ENCODE measurements around the gene SFMBT2.

Gene SFMBT2

DNA sequence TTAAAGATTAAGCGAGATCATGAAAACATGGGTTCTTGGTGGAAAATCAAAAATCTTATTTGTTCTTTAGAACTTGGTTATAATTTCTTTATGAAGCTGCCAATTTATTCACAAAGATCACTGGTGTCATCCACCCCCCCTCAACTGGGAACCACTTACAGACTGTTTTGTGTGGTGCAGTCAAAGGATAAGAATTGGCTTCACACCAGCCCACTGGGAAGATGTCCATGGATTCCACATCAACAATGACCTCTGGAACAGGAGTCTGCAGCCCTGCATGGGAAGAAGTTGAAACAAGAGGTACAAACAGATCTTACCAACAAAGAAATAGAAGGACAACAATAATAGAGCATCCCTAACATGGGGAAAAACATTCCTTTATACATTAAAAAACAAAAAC lies 205.2 kb downstream of the SFMBT2 start:
- Histone ChIP-seq H3K36me3 (ENCODE audit: insufficient read depth) (0 out of 2 replicates have a peak, but pooled peaks cover 11% of the 10 kb centered on the region), H4K20me1 (ENCODE audit: insufficient read depth) (no peaks in the 10 kb centered on the region)
- TF ChIP-seq, protein P1, sequence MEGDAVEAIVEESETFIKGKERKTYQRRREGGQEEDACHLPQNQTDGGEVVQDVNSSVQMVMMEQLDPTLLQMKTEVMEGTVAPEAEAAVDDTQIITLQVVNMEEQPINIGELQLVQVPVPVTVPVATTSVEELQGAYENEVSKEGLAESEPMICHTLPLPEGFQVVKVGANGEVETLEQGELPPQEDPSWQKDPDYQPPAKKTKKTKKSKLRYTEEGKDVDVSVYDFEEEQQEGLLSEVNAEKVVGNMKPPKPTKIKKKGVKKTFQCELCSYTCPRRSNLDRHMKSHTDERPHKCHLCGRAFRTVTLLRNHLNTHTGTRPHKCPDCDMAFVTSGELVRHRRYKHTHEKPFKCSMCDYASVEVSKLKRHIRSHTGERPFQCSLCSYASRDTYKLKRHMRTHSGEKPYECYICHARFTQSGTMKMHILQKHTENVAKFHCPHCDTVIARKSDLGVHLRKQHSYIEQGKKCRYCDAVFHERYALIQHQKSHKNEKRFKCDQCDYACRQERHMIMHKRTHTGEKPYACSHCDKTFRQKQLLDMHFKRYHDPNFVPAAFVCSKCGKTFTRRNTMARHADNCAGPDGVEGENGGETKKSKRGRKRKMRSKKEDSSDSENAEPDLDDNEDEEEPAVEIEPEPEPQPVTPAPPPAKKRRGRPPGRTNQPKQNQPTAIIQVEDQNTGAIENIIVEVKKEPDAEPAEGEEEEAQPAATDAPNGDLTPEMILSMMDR (conservative IDR thresholded peaks at IDR 0.05; ENCODE audit: low read depth, low read length), result no peak

GRCh38 chr10:7202793-7203355 lies 208.0 kb downstream of the SFMBT2 start:
- no peaks in the 10 kb centered on the region for H3K27me3 ChIP-seq (ENCODE audit: insufficient read depth, low read depth)
- TF ChIP-seq, protein P1 (conservative IDR thresholded peaks at IDR 0.05; ENCODE audit: low read depth, low read length), result no peak
- H3K9ac ChIP-seq, result no peak overlapping the region
- no peaks in the 10 kb centered on the region for H3K79me2 ChIP-seq (ENCODE audit: insufficient read depth, low read depth)
- no peak overlapping the region for H2AFZ ChIP-seq (ENCODE audit: low read depth)
- no peak overlapping the region for H3K4me2 ChIP-seq
- no peak overlapping the region for H3K4me3 ChIP-seq (IDR thresholded peaks at IDR 0.05; ENCODE audit: insufficient read depth, low read depth, low read length)
- H4K20me1 ChIP-seq (ENCODE audit: insufficient read depth), result no peaks in the 10 kb centered on the region
- no peak overlapping the region for H3K27ac ChIP-seq
- no peaks in the 10 kb centered on the region for H3K4me1 ChIP-seq (ENCODE audit: low read depth, poor library complexity, severe bottlenecking)
- H3K36me3 ChIP-seq (ENCODE audit: insufficient read depth), result peaks cover 8% of the 10 kb centered on the region; the same call in 1 of the 2 replicates

More for the DNA sequence above, 205.2 kb downstream of the SFMBT2 start:
- Histone ChIP-seq H3K4me2 (no peak overlapping the region), H2AFZ (ENCODE audit: low read depth) (no peak overlapping the region), H3K27ac (no peak overlapping the region), H3K27me3 (ENCODE audit: insufficient read depth, low read depth) (no peaks in the 10 kb centered on the region), H3K79me2 (ENCODE audit: insufficient read depth, low read depth) (no peaks in the 10 kb centered on the region), H3K9ac (no peak overlapping the region), H3K4me1 (ENCODE audit: low read depth, poor library complexity, severe bottlenecking) (no peaks in the 10 kb centered on the region), H3K4me3 (IDR thresholded peaks at IDR 0.05; ENCODE audit: insufficient read depth, low read depth, low read length) (no peak overlapping the region)

DNA sequence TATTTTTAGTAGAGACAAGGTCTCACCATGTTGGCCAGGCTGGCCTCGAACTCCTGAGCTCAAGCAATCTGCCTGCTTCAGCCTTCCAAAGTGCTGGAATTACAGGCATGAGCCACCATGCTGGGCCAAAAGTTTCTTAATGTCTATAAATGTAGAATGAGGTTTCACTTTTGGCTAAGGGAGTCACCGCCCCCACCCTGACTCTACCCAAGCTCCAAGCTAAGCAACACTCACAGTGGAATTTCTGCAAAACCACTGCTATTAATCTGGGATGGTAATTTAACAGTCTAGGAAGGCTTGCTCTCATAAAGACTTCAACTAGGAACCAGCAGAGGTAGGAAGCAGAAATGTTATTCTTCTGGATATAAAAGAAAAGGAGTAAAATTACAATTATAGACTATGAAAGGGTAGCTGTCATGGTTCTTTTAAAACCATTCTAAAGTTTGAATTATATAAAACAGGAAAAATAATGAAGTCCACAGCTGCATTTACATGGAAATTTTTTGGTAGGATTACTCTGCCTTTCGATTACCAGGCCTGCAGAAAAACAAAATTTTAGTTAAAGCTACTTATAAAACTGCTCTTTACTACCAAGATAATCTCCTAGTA lies 211.6 kb downstream of the SFMBT2 start:
- no peaks in the 10 kb centered on the region for H4K20me1 ChIP-seq (ENCODE audit: insufficient read depth)
- no peak overlapping the region for H3K4me3 ChIP-seq (IDR thresholded peaks at IDR 0.05; ENCODE audit: insufficient read depth, low read depth, low read length)
- H3K4me1 ChIP-seq (ENCODE audit: low read depth, poor library complexity, severe bottlenecking), result no peaks in the 10 kb centered on the region
- H3K9ac ChIP-seq, result no peak overlapping the region
- H3K79me2 ChIP-seq (ENCODE audit: insufficient read depth, low read depth), result no peaks in the 10 kb centered on the region
- no peak overlapping the region for H3K4me2 ChIP-seq
- TF ChIP-seq, protein P1 (conservative IDR thresholded peaks at IDR 0.05; ENCODE audit: low read depth, low read length), result no peak
- no peaks in the 10 kb centered on the region for H3K27me3 ChIP-seq (ENCODE audit: insufficient read depth, low read depth)
- H3K36me3 ChIP-seq (ENCODE audit: insufficient read depth), result peaks cover 6% of the 10 kb centered on the region; the same call in 1 of the 2 replicates
- no peak overlapping the region for H3K27ac ChIP-seq
- no peak overlapping the region for H2AFZ ChIP-seq (ENCODE audit: low read depth)

- no peaks in the 10 kb centered on the region for H3K4me1 ChIP-seq (ENCODE audit: low read depth, poor library complexity, severe bottlenecking)
These were observed 214.6 kb downstream of the SFMBT2 start for GRCh38 chr10:7196284-7196683.

More at GRCh38 chr10:7196284-7196683, 214.6 kb downstream of the SFMBT2 start:
- Histone ChIP-seq H2AFZ (ENCODE audit: low read depth) (no peak overlapping the region), H3K36me3 (ENCODE audit: insufficient read depth) (peaks cover 6% of the 10 kb centered on the region; the same call in 1 of the 2 replicates), H3K27me3 (ENCODE audit: insufficient read depth, low read depth) (no peaks in the 10 kb centered on the region), H3K9ac (no peak overlapping the region), H3K4me2 (no peak overlapping the region), H3K79me2 (ENCODE audit: insufficient read depth, low read depth) (no peaks in the 10 kb centered on the region), H3K4me3 (IDR thresholded peaks at IDR 0.05; ENCODE audit: insufficient read depth, low read depth, low read length) (no peak overlapping the region), H4K20me1 (ENCODE audit: insufficient read depth) (no peaks in the 10 kb centered on the region), H3K27ac (no peak overlapping the region)
- TF ChIP-seq, protein P1 (conservative IDR thresholded peaks at IDR 0.05; ENCODE audit: low read depth, low read length), result no peak

Measured in KMS-11 (cell line).